HG02884 (cell line): ENCODE results near the gene FGF19.
A peak's percentile ranks its signal among the peaks of the same experiment; 100 is the strongest.
"Not testable (repeated sequence)": the region's sequence is repeated elsewhere in the genome, so short reads cannot be mapped to it uniquely, and the experiment has no call there.

Experiments used
- ATAC-seq: cut with Tn5 transposase; IDR thresholded peaks from one replicate; pipeline ENCODE4 v1.9.1; 2021; ENCODE audit warnings: mild to moderate bottlenecking, moderate library complexity; ENCODE audit not compliant: unreplicated experiment

The FGF19 gene

GRCh38 chr11:69697469-69697843 is 6.4 kb downstream of the FGF19 start:
- no peak for ATAC-seq

DNA sequence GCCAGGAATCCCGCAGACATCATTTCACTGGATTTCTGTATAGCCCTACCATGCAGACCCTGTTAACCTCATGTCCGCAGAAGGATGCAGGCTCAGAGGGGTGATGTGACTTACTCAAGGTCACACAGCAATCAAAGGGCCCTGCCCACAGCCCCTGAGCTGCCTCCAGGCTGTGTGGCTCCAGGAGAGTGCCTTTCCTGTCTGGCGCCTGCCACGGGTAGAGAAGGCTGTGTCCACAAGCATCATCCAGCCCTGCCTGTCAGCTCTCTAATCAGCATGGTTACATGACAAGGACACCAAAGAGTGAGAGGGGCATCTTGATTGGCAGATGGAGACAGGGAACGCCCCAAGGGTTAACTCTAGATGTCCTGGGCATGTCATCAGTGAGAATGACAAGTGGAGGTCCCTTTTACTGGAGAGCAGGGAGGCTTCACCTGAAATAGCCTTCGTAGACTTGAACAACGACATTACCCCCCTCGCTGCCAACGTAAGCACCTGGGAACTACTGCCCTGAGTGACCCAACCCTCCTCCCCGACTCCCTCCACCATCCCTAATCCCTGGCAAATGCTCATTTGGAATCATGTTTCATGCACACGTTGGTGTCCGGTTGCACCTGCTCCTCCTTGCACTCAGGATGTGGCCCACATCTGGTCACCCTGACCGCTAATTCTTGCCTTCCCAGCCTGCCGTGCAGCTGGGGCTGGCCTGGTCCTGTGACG is 6.9 kb downstream of the FGF19 start:
- no peak for ATAC-seq

DNA sequence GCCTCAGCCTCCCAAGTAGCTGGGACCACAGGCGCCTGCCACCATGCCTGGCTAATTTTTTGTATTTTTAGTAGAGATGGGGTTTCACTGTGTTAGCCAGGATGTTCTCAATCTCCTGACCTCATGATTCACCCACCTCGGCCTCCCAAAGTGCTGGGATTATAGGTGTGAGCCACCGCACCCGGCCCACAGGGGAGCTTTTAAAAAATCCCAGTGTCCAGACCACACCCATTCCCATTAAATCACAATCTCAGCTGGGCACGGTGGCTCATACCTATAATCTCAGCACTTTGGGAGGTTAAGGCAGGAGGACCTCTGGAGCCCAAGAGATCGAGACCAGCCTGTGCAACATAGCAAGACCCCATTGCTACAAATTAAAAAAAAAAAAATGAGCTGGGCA is 7.8 kb downstream of the FGF19 start:
- not testable (repeated sequence) for ATAC-seq

GRCh38 chr11:69695581-69695980 is 8.2 kb downstream of the FGF19 start:
- no peak for ATAC-seq

GRCh38 chr11:69694781-69695180 is 9.0 kb downstream of the FGF19 start:
- ATAC-seq: no peak

GRCh38 chr11:69692422-69692821 is 11.4 kb downstream of the FGF19 start:
- ATAC-seq: no peak

GRCh38 chr11:69691463-69691862 is 12.4 kb downstream of the FGF19 start:
- ATAC-seq: no peak

GRCh38 chr11:69689484-69690319 is 14.1 kb downstream of the FGF19 start:
- ATAC-seq: no peak

DNA sequence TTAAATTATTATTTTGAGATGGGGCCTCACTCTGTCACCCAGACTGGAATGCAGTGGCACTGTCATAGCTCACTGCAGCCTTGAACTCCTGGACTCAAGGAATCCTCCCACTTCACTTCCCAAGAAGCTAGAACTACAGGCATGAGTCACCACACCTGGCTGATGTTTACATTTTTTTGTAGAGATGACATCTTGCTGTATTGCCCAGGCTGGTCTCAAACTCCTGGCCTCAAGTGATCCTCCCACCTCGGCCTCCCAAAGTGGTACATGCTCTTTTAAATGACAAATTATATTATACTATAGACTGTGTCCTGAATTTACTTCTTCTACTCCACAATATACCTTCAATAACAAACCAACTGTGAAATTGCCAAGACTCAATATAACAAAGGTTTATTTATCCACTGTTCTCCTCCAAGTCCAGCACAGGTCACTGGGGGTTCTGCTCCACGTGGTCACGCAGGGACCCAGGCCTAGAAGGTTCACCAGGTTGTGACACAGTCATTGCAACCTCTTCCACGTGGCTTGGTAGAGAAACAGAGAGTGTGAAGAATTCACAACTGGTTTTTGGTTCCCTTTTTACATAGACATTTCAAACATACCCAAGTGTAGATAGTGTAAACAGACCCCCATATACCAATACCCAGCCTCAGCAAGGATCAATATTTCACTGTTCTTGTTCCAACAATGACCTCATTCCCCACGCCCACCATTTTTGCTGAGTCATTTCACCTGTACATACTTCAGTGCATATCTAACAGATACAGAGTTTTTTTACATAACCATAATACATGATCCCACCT is 15.7 kb downstream of the FGF19 start:
- ATAC-seq: not testable (repeated sequence)

DNA sequence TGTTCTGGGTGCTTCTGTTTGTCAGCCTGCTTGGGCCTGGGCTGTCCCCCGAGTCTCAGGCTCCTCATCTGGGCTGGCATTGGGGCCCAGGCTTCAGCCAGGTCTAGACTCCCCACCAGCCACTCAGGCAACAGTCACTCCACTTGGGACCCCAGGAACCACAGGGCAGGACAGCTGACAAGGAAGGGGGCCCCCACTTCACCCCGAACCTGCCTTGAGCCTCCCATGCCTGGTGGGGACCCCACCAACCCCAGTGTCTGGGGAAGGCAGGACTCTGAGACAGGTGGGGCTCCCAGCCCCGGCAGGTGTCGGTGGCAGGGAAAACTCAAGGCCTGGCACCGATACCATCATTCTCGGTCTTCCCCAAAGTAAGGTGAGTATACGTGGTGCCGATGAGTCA is 17.0 kb downstream of the FGF19 start:
- ATAC-seq: no peak

DNA sequence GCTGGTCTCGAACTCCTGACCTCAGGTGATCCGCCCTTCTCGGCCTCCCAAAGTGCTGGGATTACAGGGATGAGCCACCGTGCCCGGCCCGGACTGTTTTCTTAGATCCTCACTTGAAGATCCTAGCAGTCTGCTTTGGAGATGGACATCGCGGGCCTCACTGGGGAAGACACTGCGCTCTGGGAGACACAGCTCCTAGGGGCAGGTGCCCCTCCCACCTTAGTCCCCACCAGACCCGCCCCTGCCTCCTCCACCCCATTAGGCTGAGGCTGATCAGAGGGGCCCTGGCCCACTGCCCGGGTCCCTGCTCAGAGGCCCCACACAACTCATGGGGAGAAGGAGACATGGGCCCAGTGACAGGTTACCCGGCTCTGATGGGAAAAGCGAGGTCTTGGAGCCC is 17.4 kb downstream of the FGF19 start:
- ATAC-seq: no peak

GRCh38 chr11:69685348-69685747 is 18.5 kb downstream of the FGF19 start:
- no peak for ATAC-seq

GRCh38 chr11:69684651-69685050 is 19.2 kb downstream of the FGF19 start:
- ATAC-seq: no peak

DNA sequence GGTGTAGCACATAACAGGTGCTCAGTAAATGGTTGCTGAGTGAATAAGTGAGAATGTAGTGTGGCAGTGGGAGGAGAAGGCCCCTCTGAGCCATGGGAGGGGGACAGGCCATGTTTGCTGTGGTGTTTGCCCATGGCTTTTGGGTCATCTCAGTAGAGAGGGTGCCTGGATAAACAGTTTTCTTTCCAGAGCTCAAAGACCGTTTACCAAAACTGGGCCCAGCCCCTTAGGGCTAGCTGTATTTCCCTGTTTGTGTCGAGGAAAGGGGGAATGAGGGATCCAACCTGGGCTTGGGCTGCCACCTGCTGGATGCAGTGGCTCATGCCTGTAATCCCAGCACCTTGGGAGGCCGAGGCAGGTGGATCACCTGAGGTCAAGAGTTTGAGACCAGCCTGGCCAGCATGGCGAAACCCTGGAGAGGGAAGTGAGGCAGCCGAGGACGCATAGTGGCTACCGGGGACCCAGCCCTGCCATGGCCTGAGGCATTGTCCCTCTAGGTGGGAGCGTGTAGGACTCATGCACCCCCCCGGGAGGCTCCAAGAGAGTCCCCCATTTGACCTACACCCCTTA is 20.0 kb downstream of the FGF19 start:
- ATAC-seq: no peak

- no peak for ATAC-seq
These were observed 21.0 kb downstream of the FGF19 start for GRCh38 chr11:69682681-69683326.

- no peak for ATAC-seq
These were observed 21.6 kb downstream of the FGF19 start for GRCh38 chr11:69682221-69682620.

DNA sequence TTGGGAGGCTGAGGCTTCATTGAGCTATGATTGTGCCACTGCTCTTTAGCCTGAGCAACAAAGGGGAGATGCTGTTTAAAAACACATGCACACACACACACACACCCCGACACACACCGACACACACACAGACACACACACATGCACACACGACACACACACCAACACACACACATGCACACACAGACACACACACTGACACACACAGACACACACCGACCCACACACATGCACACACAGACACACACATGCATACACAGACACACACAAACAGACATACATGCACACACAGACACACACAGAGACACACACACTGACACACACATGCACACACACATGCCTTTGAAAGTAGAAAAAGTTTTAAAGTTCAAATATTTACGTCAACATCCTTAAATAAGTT is 23.1 kb downstream of the FGF19 start:
- no peak for ATAC-seq

- no peak for ATAC-seq
These were observed 26.1 kb downstream of the FGF19 start for GRCh38 chr11:69677749-69678148.

DNA sequence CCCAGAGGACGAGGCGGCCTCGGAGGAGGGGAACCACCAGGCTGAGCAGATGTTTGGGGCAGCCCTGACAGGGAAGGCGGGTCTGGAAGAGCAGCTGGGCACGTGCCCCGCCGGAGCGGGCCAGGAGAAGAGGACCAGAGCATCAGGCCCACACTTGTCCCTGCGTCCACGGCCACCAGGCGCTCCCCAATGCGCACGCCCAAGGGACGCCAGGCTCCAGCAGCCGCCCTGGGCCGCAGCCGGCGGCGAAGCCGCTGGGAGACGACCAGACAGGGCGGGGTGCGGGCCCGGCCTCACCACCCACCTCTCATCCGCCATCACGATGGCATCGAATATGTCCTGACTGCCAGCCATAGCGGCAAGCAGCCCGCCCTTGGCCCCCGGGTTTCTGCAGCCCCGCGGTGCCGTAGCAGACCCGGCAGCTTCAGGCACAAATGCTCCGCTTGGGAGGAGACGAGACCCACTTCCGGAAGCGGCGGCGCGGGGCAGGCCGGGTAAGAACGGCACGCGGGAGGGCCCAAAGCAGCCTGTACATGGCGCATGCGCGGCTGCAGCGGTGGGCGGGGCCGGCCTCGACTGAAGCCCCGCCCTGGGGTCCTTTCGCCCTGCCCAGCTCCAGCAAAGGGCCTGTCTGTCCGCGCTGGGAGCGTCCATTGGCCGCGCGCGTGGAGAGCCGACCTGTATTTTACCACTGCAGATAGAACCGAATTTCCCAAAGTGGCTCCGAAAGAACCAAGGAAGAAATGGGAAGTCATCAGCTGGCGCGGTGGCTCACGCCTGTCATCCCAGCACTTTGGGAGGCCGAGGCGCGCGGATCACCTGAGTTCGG is 28.7 kb downstream of the FGF19 start, which contains the start of gene LTO1:
TSS of gene LTO1 (minus strand) at position 468 of the 829 bp plus-strand sequence. CDS start at position 354, 114 bp downstream.
- ATAC-seq: peak; percentile 84
